K562 (cell line): ENCODE data around the gene MYB.

Experiments
- CBX3 ChIP-seq, 2 experiments: IDR thresholded peaks; 1 replicate in 1 of 2; 2 replicates in 1 of 2; pipeline ENCODE4 v1.6.1; 2012; ENCODE audit warnings: inconsistent platforms in 2 of 2, low read length in 2 of 2, borderline replicate concordance in 1 of 2, control low read depth in 1 of 2
- CTCF ChIP-seq, 3 experiments: IDR thresholded peaks in 2 of 3; conservative IDR thresholded peaks in 1 of 3; 2 replicates each; pipeline ENCODE4 v1.5.1; 2011 to 2012; ENCODE audit warnings: low read length in 3 of 3, mild to moderate bottlenecking in 3 of 3, control low read depth in 2 of 3, improper control_type of control experiment in 1 of 3, inconsistent platforms in 1 of 3, low read depth in 1 of 3, mixed read lengths in 1 of 3, moderate library complexity in 1 of 3; ENCODE audit not compliant: insufficient read depth in 2 of 3
- E2F1 ChIP-seq: sonication (generic); formaldehyde crosslinking; IDR thresholded peaks from 2 replicates; pipeline ENCODE4 v1.8.1; 2023; ENCODE audit warnings: mild to moderate bottlenecking, missing genetic modification reagents, moderate library complexity
- HNRNPLL ChIP-seq: fragments of 200-400 bp; formaldehyde crosslinking; IDR thresholded peaks from 2 replicates; pipeline ENCODE4 v1.6.1; 2017; ENCODE audit warnings: low read length, low read depth, mild to moderate bottlenecking; ENCODE audit not compliant: poor library complexity, severe bottlenecking
- KDM1A ChIP-seq, 2 experiments: fragments of 450-650 bp; IDR thresholded peaks; 2 replicates each; pipeline ENCODE4 v1.6.1; 2016; ENCODE audit warnings: mild to moderate bottlenecking in 2 of 2
- NELFE ChIP-seq: IDR thresholded peaks from 2 replicates; pipeline ENCODE4 v1.6.1; 2011; ENCODE audit warnings: mild to moderate bottlenecking; ENCODE audit not compliant: insufficient read depth, insufficient read length
- POLR2AphosphoS5 ChIP-seq: IDR thresholded peaks from 2 replicates; pipeline ENCODE4 v1.6.1; 2011; ENCODE audit warnings: mild to moderate bottlenecking, low read depth, low read length, moderate library complexity; ENCODE audit not compliant: control insufficient read depth, insufficient read depth
- ZSCAN32 ChIP-seq: fragments of 450-650 bp; formaldehyde crosslinking; IDR thresholded peaks from 2 replicates; pipeline ENCODE4 v1.4.0; 2020; ENCODE audit warnings: mild to moderate bottlenecking, moderate library complexity

GRCh38 chr6:135209803-135210202 lies 28.7 kb downstream of the MYB start:
- TF ChIP-seq CBX3 (IDR thresholded peaks at IDR 0.05; ENCODE audit: borderline replicate concordance in 1 of 2, low read length in 2 of 2) (no peak), HNRNPLL (no peak), CTCF (IDR thresholded peaks at IDR 0.05 in 2 of 3, conservative IDR thresholded peaks at IDR 0.05 in 1 of 3; ENCODE audit: insufficient read depth in 2 of 3, low read depth in 1 of 3, low read length in 3 of 3) (no peak), ZSCAN32 (no peak), E2F1 (CRISPR knock-in tag) (no peak), NELFE (no peak), KDM1A (IDR thresholded peaks at IDR 0.05) (no peak), POLR2AphosphoS5 (no peak)
